ENCODE data around the gene TCP1. TPM values are rescaled to one million over a fixed set of nuclear protein-coding genes. Genes with fewer than 3 reads are reported as not detected.

Gene TCP1
- total and polyA plus RNA-seq, 2 of the 13 experiments (the other 11 are each of a cell fraction or from before 2014, with no cell fraction given), result 116 to 553 TPM

DNA sequence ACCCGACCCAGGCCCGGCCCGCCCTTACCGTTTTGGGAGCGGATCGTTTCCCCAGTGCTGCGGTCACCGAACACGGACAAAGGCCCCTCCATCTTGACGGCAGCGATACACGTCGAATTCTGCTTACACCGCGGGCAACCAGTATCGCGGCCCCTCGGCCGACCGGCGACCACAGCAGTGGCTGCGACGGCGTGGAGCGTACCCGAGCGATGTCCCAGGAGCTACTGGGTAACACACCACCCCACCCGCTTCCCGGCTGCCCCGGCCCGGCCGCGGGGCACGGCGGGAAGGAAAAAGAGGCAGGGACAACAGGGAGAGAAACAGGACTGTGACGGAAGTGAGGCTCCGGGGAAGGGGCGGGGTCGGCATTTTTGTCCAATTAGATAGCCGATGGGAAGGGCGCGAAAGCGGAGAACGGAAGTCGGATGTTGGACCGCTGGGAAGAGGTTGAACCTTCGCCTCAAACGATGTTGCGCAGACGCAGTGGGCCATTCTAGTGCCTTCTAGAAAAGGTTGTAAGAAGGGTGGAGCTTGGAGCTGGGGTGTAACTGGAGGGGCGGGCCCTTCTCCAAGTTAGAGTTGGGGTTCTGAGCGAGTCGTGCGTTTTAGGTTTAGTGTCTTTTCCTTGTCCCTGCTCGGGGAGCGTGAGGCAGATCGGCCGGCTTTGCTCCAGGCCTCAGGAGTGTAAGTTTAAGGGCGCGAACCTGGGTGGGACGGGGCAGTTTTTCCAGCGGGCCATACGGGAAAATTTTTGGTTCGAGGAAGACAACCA is at the start of gene TCP1 (continued):
- TF ChIP-seq ZBTB42 (CRISPR knock-in tag; IDR thresholded peaks at IDR 0.05), result peak; percentile 95
- TF ChIP-seq CEBPB (IDR thresholded peaks at IDR 0.05; ENCODE audit: borderline replicate concordance, low read depth, low read length), result no peak
- TF ChIP-seq ZBTB1 (CRISPR knock-in tag; IDR thresholded peaks at IDR 0.05; ENCODE audit: borderline replicate concordance), result peak; percentile 16; the same call in 1 of the 2 replicates
- no peak for TF ChIP-seq HMG20A (CRISPR knock-in tag; IDR thresholded peaks at IDR 0.05; ENCODE audit: borderline replicate concordance)
- TF ChIP-seq HCFC1 (IDR thresholded peaks at IDR 0.05; ENCODE audit: low read depth, low read length), result peak; percentile 55; the same call in 1 of the 2 replicates
- TF ChIP-seq ZNF3 (CRISPR knock-in tag; IDR thresholded peaks at IDR 0.05), result no peak
- peak; percentile 79; the same call in 1 of the 2 replicates for TF ChIP-seq ZSCAN12 (CRISPR knock-in tag; IDR thresholded peaks at IDR 0.05)
- TF ChIP-seq AGO2 (optimal IDR thresholded peaks at IDR 0.05; ENCODE audit: low read depth, low read length), result peak; percentile 95
- peak; percentile 95 for TF ChIP-seq SNAI1 (CRISPR knock-in tag; IDR thresholded peaks at IDR 0.05; ENCODE audit: borderline replicate concordance)
- peak; percentile 88 for TF ChIP-seq ZNF501 (CRISPR knock-in tag; IDR thresholded peaks at IDR 0.05)
- peak; percentile 93 for TF ChIP-seq ZFP36L1 (CRISPR knock-in tag; IDR thresholded peaks at IDR 0.05)
- TF ChIP-seq, protein P1, sequence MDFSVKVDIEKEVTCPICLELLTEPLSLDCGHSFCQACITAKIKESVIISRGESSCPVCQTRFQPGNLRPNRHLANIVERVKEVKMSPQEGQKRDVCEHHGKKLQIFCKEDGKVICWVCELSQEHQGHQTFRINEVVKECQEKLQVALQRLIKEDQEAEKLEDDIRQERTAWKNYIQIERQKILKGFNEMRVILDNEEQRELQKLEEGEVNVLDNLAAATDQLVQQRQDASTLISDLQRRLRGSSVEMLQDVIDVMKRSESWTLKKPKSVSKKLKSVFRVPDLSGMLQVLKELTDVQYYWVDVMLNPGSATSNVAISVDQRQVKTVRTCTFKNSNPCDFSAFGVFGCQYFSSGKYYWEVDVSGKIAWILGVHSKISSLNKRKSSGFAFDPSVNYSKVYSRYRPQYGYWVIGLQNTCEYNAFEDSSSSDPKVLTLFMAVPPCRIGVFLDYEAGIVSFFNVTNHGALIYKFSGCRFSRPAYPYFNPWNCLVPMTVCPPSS (IDR thresholded peaks at IDR 0.05), result no peak
- peak; percentile 85 for TF ChIP-seq PHF20 (CRISPR knock-in tag; IDR thresholded peaks at IDR 0.05)
- no peak for TF ChIP-seq ZNF264 (CRISPR knock-in tag; IDR thresholded peaks at IDR 0.05)
- no peak for TF ChIP-seq U2AF2 (IDR thresholded peaks at IDR 0.05; ENCODE audit: low read depth, low read length)
- peak; percentile 95 for TF ChIP-seq SIN3A (IDR thresholded peaks at IDR 0.05; ENCODE audit: borderline replicate concordance, low read depth, low read length)
- TF ChIP-seq ZNF792 (CRISPR knock-in tag; IDR thresholded peaks at IDR 0.05), result no peak; the same call in 1 of the 2 replicates
- no peak for TF ChIP-seq RORA (CRISPR knock-in tag; IDR thresholded peaks at IDR 0.05)
- TF ChIP-seq NCOA2 (CRISPR knock-in tag; IDR thresholded peaks at IDR 0.05), result peak; percentile 69
- TF ChIP-seq TCF7L2 (IDR thresholded peaks at IDR 0.05; ENCODE audit: low read depth, low read length), result no peak
- TF ChIP-seq ARID2 (CRISPR knock-in tag; IDR thresholded peaks at IDR 0.05; ENCODE audit: borderline replicate concordance), result no peak
- TF ChIP-seq SRF (IDR thresholded peaks at IDR 0.05; ENCODE audit: low read depth, low read length), result peak; percentile 34; the same call in 1 of the 2 replicates
- no peak for TF ChIP-seq ZFYVE20 (CRISPR knock-in tag; IDR thresholded peaks at IDR 0.05; ENCODE audit: borderline replicate concordance, low read depth)
- no peak for TF ChIP-seq ZSCAN22 (CRISPR knock-in tag; IDR thresholded peaks at IDR 0.05)
- peak; percentile 34; the same call in 1 of the 2 replicates for TF ChIP-seq CEBPG (CRISPR knock-in tag; IDR thresholded peaks at IDR 0.05)
- peak; percentile 69 for TF ChIP-seq KLF11 (CRISPR knock-in tag; IDR thresholded peaks at IDR 0.05)
- TF ChIP-seq, protein P2, sequence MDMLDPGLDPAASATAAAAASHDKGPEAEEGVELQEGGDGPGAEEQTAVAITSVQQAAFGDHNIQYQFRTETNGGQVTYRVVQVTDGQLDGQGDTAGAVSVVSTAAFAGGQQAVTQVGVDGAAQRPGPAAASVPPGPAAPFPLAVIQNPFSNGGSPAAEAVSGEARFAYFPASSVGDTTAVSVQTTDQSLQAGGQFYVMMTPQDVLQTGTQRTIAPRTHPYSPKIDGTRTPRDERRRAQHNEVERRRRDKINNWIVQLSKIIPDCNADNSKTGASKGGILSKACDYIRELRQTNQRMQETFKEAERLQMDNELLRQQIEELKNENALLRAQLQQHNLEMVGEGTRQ (IDR thresholded peaks at IDR 0.05; ENCODE audit: low read depth, low read length), result no peak
- TF ChIP-seq, protein P2 (CRISPR knock-in tag; IDR thresholded peaks at IDR 0.05; ENCODE audit: borderline replicate concordance), result no peak; the same call in 1 of the 2 replicates
- TF ChIP-seq ZSCAN29 (CRISPR knock-in tag; conservative IDR thresholded peaks at IDR 0.05), result 0 out of 2 replicates have a peak, but pooled peaks have one; percentile 11

Measured in HepG2 (cell line).